Calu3 (cell line): Measurements from ENCODE around the gene EGFLAM. TPM values are rescaled to one million over a fixed set of nuclear protein-coding genes. Genes with fewer than 3 reads are reported as not detected.

Experiments
- BruUV-seq: library from RNA; stranded (reverse); fragments of 400-500 nt; replicated peaks from 2 replicates; lab custom pipeline; 2021; lab: Mats Ljungman, UMichigan
- CTCF ChIA-PET: fragments of 300-600 bp; sonication (Branson Sonifier 250); formaldehyde crosslinking; loops from one replicate; lab custom pipeline; 2022; ENCODE audit warnings: antibody characterized with exemption; lab: Charles Lee
- DNase-seq: peaks from one replicate; pipeline ENCODE4 v3.0.0; 2022
- H3K27ac Mint-ChIP-seq: one replicate; pipeline ENCODE4 v1.8.0; 2022; ENCODE audit warnings: mixed read lengths; ENCODE audit not compliant: unreplicated experiment
- H3K27me3 Mint-ChIP-seq: one replicate; pipeline ENCODE4 v1.8.0; 2022; ENCODE audit warnings: mixed read lengths; ENCODE audit not compliant: unreplicated experiment
- H3K36me3 Mint-ChIP-seq: one replicate; pipeline ENCODE4 v1.8.0; 2022; ENCODE audit warnings: mild to moderate bottlenecking, moderate library complexity, mixed read lengths; ENCODE audit not compliant: insufficient read depth, unreplicated experiment
- H3K4me1 Mint-ChIP-seq: one replicate; pipeline ENCODE4 v1.8.0; 2022; ENCODE audit warnings: mild to moderate bottlenecking, low read depth, mixed read lengths; ENCODE audit not compliant: unreplicated experiment
- H3K4me3 Mint-ChIP-seq: one replicate; pipeline ENCODE4 v1.8.0; 2022; ENCODE audit warnings: mild to moderate bottlenecking, low read depth, moderate library complexity, mixed read lengths; ENCODE audit not compliant: unreplicated experiment
- H3K9me3 Mint-ChIP-seq: one replicate; pipeline ENCODE4 v1.8.0; 2022; ENCODE audit warnings: low read depth, mixed read lengths; ENCODE audit not compliant: unreplicated experiment
- CTCF ChIP-seq: fragments of 200-600 bp; IDR thresholded peaks from one replicate; pipeline ENCODE4 v1.8.0; 2022; ENCODE audit warnings: antibody characterized with exemption; ENCODE audit not compliant: unreplicated experiment
- intact Hi-C: fragments of 100-400 bp; cut with micrococcal nuclease; formaldehyde crosslinking; loops from one replicate; pipeline ENCODE4 v1.10.0; 2022; ENCODE audit not compliant: unreplicated experiment
- total RNA-seq: library from RNA; stranded (reverse); gene quantifications from 2 replicates; pipeline ENCODE4 v1.2.3, GENCODE V29; 2022

EGFLAM gene
- total RNA-seq, 1 experiment from 2014 or later: not detected

GRCh38 chr5:38212307-38212706, 46.1 kb upstream of the EGFLAM start:
- H3K36me3 Mint-ChIP-seq: no peaks in the 10 kb centered on the region
- CTCF ChIA-PET: no interaction called here

DNA sequence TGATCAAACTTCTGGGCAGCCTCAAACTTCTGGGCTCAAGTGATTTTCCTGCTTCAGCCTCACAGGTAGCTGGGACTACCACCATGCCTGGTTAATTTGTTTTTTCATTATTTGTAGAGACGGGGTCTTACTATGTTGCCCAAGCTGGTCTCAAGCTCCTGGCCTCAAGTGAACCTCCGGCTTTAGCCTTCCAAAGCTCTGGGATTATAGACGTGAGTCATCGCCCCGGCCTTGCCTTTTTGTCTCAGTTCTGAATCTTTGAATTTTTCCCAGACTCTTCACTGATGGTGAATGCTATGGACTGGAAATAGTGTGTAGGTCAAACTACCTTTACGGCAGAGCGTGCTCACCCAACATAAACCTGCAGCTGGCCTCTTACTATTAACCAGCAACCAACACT, 32.3 kb upstream of the EGFLAM start:
- no peak for DNase-seq
- peaks cover 46% of the 10 kb centered on the region for H3K27me3 Mint-ChIP-seq
- BruUV-seq: no TSS peak

More at GRCh38 chr5:38212307-38212706, 46.1 kb upstream of the EGFLAM start:
- DNase-seq: no peak
- TF ChIP-seq CTCF: no peak
- Mint-ChIP-seq H3K27ac (no peak overlapping the region), H3K4me1 (no peaks in the 10 kb centered on the region), H3K4me3 (no peak overlapping the region), H3K27me3 (peaks cover 40% of the 10 kb centered on the region), H3K9me3 (no peaks in the 10 kb centered on the region)
- intact Hi-C loops: loop anchor here (10.0 kb wide), 1 partner anchor 592 kb away; no protein-coding TSS in a partner anchor
- no TSS peak for BruUV-seq

GRCh38 chr5:38228914-38229313, 29.4 kb upstream of the EGFLAM start:
- no peak for TF ChIP-seq CTCF
- BruUV-seq: no TSS peak
- Mint-ChIP-seq H3K4me3 (no peak overlapping the region), H3K9me3 (no peaks in the 10 kb centered on the region), H3K4me1 (no peaks in the 10 kb centered on the region), H3K27ac (no peak overlapping the region), H3K27me3 (peaks cover 68% of the 10 kb centered on the region), H3K36me3 (no peaks in the 10 kb centered on the region)
- intact Hi-C loops: no loop called here
- CTCF ChIA-PET: interaction anchor here (0.6 kb wide), 1 partner anchor 36 kb away, joined by 3 read pairs; no protein-coding TSS in a partner anchor
- no peak for DNase-seq

More for the DNA sequence above, 32.3 kb upstream of the EGFLAM start:
- intact Hi-C loops: no loop called here
- H3K27ac Mint-ChIP-seq: no peak overlapping the region
- no peak overlapping the region for H3K4me3 Mint-ChIP-seq
- H3K9me3 Mint-ChIP-seq: no peaks in the 10 kb centered on the region
- H3K36me3 Mint-ChIP-seq: no peaks in the 10 kb centered on the region
- no peak for TF ChIP-seq CTCF
- CTCF ChIA-PET: interaction anchor here (0.6 kb wide), 1 partner anchor 132 kb away, joined by 5 read pairs; no protein-coding TSS in a partner anchor
- no peaks in the 10 kb centered on the region for H3K4me1 Mint-ChIP-seq

DNA sequence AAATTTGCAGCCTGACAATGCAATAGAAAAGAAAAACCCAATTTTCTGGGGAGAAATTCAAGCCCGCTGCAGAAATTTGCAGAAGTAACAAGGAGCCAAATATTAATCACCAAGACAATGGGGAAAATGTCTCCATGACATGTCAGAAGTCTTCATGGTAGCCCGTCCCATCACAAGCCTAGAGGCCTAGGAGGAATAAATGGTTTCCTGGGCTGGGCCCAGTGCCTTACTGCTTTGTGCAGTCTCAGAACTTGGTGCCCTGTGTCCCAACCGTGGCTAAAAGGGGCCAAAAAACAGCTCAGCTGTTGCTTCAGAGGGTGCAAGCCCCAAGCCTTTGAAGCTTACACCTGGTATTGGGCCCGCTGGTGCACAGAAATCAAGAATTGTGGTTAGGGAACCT, 23.6 kb upstream of the EGFLAM start:
- H3K36me3 Mint-ChIP-seq: no peaks in the 10 kb centered on the region
- no peak overlapping the region for H3K4me3 Mint-ChIP-seq
- peaks cover 71% of the 10 kb centered on the region for H3K27me3 Mint-ChIP-seq
- no peak overlapping the region for H3K27ac Mint-ChIP-seq
- no peak for DNase-seq
- BruUV-seq: no TSS peak
- CTCF ChIA-PET: no interaction called here
- no peaks in the 10 kb centered on the region for H3K9me3 Mint-ChIP-seq
- intact Hi-C loops: no loop called here
- TF ChIP-seq CTCF: no peak
- H3K4me1 Mint-ChIP-seq: no peaks in the 10 kb centered on the region
